ENCODE measurements around the gene STRADB.

Gene STRADB, protein sequence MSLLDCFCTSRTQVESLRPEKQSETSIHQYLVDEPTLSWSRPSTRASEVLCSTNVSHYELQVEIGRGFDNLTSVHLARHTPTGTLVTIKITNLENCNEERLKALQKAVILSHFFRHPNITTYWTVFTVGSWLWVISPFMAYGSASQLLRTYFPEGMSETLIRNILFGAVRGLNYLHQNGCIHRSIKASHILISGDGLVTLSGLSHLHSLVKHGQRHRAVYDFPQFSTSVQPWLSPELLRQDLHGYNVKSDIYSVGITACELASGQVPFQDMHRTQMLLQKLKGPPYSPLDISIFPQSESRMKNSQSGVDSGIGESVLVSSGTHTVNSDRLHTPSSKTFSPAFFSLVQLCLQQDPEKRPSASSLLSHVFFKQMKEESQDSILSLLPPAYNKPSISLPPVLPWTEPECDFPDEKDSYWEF

DNA sequence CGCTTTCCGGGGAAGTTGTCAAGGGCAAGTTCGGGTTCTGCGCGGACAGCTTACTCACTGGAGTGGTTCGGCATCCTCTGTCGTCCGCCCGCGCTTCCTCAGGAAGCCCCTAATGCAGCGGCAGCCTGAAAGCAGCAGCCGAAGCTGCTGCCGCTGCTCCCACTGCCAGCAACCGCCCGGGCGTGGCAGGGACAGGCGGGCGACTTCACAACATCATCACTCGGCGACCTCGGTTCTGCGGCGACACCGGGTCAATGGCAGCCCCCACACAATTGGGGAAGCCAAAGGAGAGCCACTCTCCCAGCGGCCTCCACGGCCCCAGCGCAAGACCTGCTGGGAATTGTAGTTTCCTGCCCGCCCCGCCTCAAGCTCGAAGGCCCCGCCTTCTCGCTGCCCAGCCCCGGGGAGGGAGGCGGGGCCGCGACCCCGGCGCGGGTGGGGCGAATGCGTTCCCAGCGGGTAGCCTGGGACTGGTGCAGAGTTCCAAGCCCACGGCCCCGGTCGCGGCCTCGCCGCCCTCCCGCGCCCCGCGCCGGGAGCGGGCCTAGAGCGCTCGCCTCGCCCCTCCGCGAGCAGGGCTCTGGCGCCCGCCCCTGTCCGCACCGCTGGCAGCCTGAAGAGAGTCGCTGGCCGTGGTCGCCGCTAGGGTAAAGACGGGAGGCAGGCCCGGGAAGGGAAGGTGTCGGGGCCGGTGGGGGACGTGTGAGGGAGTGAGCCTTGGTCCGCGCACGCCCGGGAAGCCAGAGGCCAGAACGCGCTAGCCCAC, at the start of gene STRADB, which contains the start of gene TRAK2:
STRADB (plus strand) TSS at position 449 of the 766 bp plus-strand sequence. CDS start 3,101 bp downstream, outside the sequence.
TRAK2 (minus strand) TSS at position 167 of the 766 bp plus-strand sequence. CDS start 30,951 bp downstream, outside the sequence.
- Mint-ChIP-seq H3K4me1 (ENCODE audit: low read depth) (peaks cover 36% of the 10 kb centered on the region), H3K4me3 (peak within 1 kb of the TSS; percentile 97), H3K27me3 (no peaks in the 10 kb centered on the region), H3K9me3 (no peaks in the 10 kb centered on the region), H3K36me3 (ENCODE audit: low read depth) (peaks cover 32% of the 10 kb centered on the region), H3K27ac (peak within 1 kb of the TSS; percentile 98)
- intact Hi-C loops (cut with micrococcal nuclease), result loop anchor here (1.0 to 10.0 kb wide), 4 partner anchors 45 to 333 kb away; partner anchors contain the start of gene ALS2

DNA sequence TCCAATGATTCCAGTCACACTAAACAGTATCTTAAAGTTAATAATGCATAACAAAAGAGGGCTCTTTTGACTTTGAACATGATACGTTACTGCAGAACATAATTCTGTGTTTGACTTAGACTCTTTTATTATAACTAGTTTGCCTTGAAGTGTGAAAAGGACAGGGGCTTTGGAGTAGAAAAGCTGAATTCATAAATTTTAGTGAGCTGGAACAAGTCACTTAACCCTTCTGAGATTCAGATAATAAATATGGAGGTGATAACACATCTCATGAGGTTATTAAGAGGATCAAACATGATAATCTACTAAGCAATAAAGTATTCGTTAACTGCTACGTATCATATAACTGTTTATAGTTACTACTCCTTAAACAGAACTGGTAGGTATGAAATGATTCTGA, 49.7 kb upstream of the STRADB start:
- intact Hi-C loops (cut with micrococcal nuclease), result no loop called here
- peaks cover 34% of the 10 kb centered on the region for H3K36me3 Mint-ChIP-seq (ENCODE audit: low read depth)

DNA sequence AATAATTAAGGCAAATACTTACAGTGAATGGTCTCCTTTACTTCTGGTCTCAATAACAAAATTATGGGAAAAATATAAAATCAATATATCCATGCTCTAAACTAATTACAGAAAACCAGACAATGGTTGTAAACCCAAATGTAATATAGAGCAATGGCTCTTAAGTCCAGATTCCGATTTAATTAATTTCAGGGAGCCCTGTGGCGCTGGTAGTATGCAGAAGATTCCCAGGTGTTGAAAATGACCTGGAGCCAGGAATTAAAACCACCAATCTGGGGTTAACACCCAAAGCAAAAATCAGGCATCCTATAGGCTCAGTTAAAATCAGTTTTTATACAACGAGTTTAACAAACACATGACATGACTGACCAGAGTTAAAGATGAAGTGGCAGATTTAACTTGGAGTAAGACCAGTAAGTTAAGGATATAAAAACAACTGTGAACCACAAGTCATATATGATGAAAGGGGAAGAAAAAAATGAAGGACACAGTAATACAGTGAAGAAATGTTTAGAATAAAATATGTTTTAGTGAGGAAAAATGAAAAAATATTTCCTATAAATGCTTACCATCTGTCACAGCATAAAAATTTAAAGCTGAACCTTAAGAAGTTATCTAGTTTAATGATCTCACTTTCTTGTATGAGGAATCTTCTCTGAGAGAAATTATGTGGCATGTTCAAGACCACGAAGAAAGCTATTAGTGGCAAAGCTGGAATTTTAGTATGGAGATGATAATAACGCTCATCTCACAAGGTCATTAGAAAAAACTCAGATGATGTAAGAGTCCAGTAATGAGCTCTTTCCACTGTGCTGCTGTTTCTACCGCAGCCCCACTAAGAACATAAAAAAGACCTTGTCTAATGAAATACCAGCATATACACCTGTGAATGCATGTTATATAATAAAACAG, 48.6 kb upstream of the STRADB start:
- Mint-ChIP-seq H3K4me3 (no peak overlapping the region), H3K4me1 (ENCODE audit: low read depth) (peaks cover 24% of the 10 kb centered on the region), H3K36me3 (ENCODE audit: low read depth) (peaks cover 28% of the 10 kb centered on the region), H3K27me3 (no peaks in the 10 kb centered on the region), H3K27ac (no peak overlapping the region), H3K9me3 (no peaks in the 10 kb centered on the region)
- intact Hi-C loops (cut with micrococcal nuclease), result no loop called here

More for the DNA sequence above, 49.7 kb upstream of the STRADB start:
- no peak overlapping the region for H3K27ac Mint-ChIP-seq
- H3K4me1 Mint-ChIP-seq (ENCODE audit: low read depth), result peaks cover 22% of the 10 kb centered on the region
- H3K9me3 Mint-ChIP-seq, result no peaks in the 10 kb centered on the region
- H3K27me3 Mint-ChIP-seq, result no peaks in the 10 kb centered on the region
- H3K4me3 Mint-ChIP-seq, result no peak overlapping the region

GRCh38 chr2:201403880-201404279, 47.7 kb upstream of the STRADB start:
- Mint-ChIP-seq H3K4me1 (ENCODE audit: low read depth) (peaks cover 27% of the 10 kb centered on the region), H3K4me3 (no peak overlapping the region), H3K27ac (no peak overlapping the region), H3K9me3 (no peaks in the 10 kb centered on the region), H3K36me3 (ENCODE audit: low read depth) (peaks cover 24% of the 10 kb centered on the region), H3K27me3 (no peaks in the 10 kb centered on the region)
- intact Hi-C loops (cut with micrococcal nuclease), result no loop called here

- H3K9me3 Mint-ChIP-seq, result no peaks in the 10 kb centered on the region
- no peaks in the 10 kb centered on the region for H3K27me3 Mint-ChIP-seq
- peaks cover 14% of the 10 kb centered on the region for H3K36me3 Mint-ChIP-seq (ENCODE audit: low read depth)
- peaks cover 27% of the 10 kb centered on the region for H3K4me1 Mint-ChIP-seq (ENCODE audit: low read depth)
- H3K4me3 Mint-ChIP-seq, result no peak overlapping the region
- peak overlapping the region; percentile 90 for H3K27ac Mint-ChIP-seq
- intact Hi-C loops (cut with micrococcal nuclease), result no loop called here
Observed at GRCh38 chr2:201404699-201405280, 46.8 kb upstream of the STRADB start.

GRCh38 chr2:201406077-201406662, 45.4 kb upstream of the STRADB start:
- H3K9me3 Mint-ChIP-seq, result no peaks in the 10 kb centered on the region
- H3K4me1 Mint-ChIP-seq (ENCODE audit: low read depth), result peaks cover 27% of the 10 kb centered on the region
- peaks cover 19% of the 10 kb centered on the region for H3K36me3 Mint-ChIP-seq (ENCODE audit: low read depth)
- H3K4me3 Mint-ChIP-seq, result peak overlapping the region; percentile 64
- no peaks in the 10 kb centered on the region for H3K27me3 Mint-ChIP-seq
- H3K27ac Mint-ChIP-seq, result peak overlapping the region; percentile 90
- intact Hi-C loops (cut with micrococcal nuclease), result loop anchor here (2.0 kb wide), 1 partner anchor 45 kb away; the partner anchor contains the start of genes STRADB and TRAK2

GRCh38 chr2:201407265-201407664, 44.3 kb upstream of the STRADB start:
- Mint-ChIP-seq H3K4me1 (ENCODE audit: low read depth) (peaks cover 27% of the 10 kb centered on the region), H3K4me3 (peak overlapping the region; percentile 56), H3K27ac (peak overlapping the region; percentile 90), H3K9me3 (no peaks in the 10 kb centered on the region), H3K36me3 (ENCODE audit: low read depth) (peaks cover 22% of the 10 kb centered on the region), H3K27me3 (no peaks in the 10 kb centered on the region)
- intact Hi-C loops (cut with micrococcal nuclease), result loop anchor here (2.0 kb wide), 1 partner anchor 44 kb away; the partner anchor contains the start of genes STRADB and TRAK2

DNA sequence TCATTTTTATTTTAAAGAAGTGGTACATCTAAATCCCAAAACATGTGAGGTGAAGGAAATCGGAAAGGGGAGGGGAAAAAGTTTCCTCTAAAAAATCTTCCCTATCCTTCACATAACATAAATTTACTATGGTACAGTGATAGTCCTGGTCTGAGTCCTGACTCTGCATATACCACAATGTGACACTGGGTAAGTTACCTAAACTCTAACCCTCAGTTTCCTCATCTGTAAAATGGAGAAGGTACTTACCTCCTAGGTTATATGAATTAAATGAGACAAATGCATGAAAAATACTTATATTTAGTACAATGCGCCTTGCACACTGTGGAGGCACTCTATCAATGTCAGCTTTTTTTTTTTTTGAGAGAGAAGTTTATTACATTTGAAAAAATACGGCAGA, 42.6 kb upstream of the STRADB start:
- intact Hi-C loops (cut with micrococcal nuclease), result no loop called here
- Mint-ChIP-seq H3K9me3 (no peaks in the 10 kb centered on the region), H3K4me3 (no peak overlapping the region), H3K36me3 (ENCODE audit: low read depth) (peaks cover 16% of the 10 kb centered on the region), H3K27ac (no peak overlapping the region), H3K27me3 (no peaks in the 10 kb centered on the region), H3K4me1 (ENCODE audit: low read depth) (peaks cover 22% of the 10 kb centered on the region)

DNA sequence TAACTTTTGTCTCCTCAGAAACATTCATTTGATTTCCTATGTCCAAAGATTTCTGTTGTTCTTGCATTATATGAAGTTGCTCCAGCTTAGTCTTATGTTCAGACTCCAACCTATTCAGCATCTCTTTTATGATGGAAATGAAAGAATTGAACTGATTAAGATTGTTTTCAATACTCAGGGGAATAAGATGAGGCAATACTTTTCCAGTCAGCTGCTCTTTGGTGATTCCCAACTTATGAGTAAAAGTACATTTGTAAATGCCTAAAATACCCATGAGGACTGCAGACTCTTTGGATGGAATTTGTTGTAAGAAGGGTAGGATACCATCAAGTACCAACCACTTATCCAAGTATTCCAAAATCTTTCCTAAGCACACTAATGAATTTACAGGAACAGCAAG, 40.1 kb upstream of the STRADB start:
- Mint-ChIP-seq H3K36me3 (ENCODE audit: low read depth) (peaks cover 10% of the 10 kb centered on the region), H3K4me1 (ENCODE audit: low read depth) (peaks cover 5% of the 10 kb centered on the region), H3K9me3 (no peaks in the 10 kb centered on the region), H3K4me3 (no peak overlapping the region), H3K27ac (no peak overlapping the region), H3K27me3 (no peaks in the 10 kb centered on the region)
- intact Hi-C loops (cut with micrococcal nuclease), result no loop called here

DNA sequence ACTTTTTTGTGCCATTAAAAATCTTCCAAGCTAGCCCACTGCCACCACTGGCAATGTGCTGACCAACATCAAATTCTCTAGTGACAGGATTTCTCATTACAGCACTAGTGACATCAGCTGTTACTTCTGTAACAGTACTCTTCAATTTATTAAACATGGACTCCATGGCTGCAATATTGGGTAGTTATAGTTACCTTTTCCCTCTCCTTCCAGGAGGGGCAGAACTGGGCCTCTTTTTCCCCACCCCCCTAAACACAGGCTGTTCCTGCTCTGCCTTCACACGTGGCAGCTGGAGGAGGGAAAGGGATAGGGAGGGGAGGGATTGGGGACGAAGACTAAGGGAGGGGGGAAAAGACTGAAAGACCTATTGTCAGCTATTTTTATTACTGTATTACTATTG, 38.4 kb upstream of the STRADB start:
- Mint-ChIP-seq H3K27ac (no peak overlapping the region), H3K4me3 (no peak overlapping the region), H3K36me3 (ENCODE audit: low read depth) (peaks cover 16% of the 10 kb centered on the region), H3K27me3 (no peaks in the 10 kb centered on the region), H3K4me1 (ENCODE audit: low read depth) (peaks cover 1% of the 10 kb centered on the region), H3K9me3 (no peaks in the 10 kb centered on the region)
- intact Hi-C loops (cut with micrococcal nuclease), result no loop called here

DNA sequence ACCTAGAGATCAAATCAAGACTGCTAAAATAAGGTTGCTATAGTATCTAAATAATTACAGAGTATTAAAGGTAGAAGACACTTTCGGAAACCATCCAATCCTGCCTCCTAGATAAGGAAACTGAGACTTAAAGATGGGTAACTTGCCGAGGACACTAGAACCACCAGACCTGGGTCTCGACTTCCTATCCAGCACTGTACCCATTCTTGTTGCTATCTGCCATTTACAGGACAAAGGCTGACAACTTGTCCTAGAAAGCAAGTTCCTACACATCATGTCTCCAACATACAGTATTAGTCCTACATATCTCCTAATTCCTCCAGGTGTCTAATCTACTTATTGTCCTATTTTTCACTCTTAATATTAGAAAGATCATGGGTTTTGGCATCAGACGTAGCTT, 38.0 kb upstream of the STRADB start:
- intact Hi-C loops (cut with micrococcal nuclease), result no loop called here
- no peaks in the 10 kb centered on the region for H3K4me1 Mint-ChIP-seq (ENCODE audit: low read depth)
- H3K9me3 Mint-ChIP-seq, result no peaks in the 10 kb centered on the region
- H3K27me3 Mint-ChIP-seq, result no peaks in the 10 kb centered on the region
- no peak overlapping the region for H3K4me3 Mint-ChIP-seq
- peaks cover 16% of the 10 kb centered on the region for H3K36me3 Mint-ChIP-seq (ENCODE audit: low read depth)
- H3K27ac Mint-ChIP-seq, result no peak overlapping the region

- Mint-ChIP-seq H3K4me1 (ENCODE audit: low read depth) (no peaks in the 10 kb centered on the region), H3K27me3 (no peaks in the 10 kb centered on the region), H3K9me3 (no peaks in the 10 kb centered on the region), H3K27ac (no peak overlapping the region), H3K4me3 (no peak overlapping the region), H3K36me3 (ENCODE audit: low read depth) (peaks cover 16% of the 10 kb centered on the region)
- intact Hi-C loops (cut with micrococcal nuclease), result no loop called here
Observed at GRCh38 chr2:201414099-201415023, 37.2 kb upstream of the STRADB start.

Data from dendritic cell treated with granulocyte-macrophage colony-stimulating factor and Interleukin-4, amounts not matched to agents 40 ng/mL and 50 ng/mL, for 4 days (primary cell).